ENCODE measurements around the gene ZDHHC13.

ZDHHC13 gene, protein sequence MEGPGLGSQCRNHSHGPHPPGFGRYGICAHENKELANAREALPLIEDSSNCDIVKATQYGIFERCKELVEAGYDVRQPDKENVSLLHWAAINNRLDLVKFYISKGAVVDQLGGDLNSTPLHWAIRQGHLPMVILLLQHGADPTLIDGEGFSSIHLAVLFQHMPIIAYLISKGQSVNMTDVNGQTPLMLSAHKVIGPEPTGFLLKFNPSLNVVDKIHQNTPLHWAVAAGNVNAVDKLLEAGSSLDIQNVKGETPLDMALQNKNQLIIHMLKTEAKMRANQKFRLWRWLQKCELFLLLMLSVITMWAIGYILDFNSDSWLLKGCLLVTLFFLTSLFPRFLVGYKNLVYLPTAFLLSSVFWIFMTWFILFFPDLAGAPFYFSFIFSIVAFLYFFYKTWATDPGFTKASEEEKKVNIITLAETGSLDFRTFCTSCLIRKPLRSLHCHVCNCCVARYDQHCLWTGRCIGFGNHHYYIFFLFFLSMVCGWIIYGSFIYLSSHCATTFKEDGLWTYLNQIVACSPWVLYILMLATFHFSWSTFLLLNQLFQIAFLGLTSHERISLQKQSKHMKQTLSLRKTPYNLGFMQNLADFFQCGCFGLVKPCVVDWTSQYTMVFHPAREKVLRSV

GRCh38 chr11:19116971-19117759 is at the start of gene ZDHHC13:
Gene ZDHHC13 (plus strand): TSS chr11:19117168. CDS start chr11:19117250, 82 bp downstream.
- ATAC-seq = peak; percentile 98

- peak; percentile 68 to 79 for ATAC-seq
These were observed 45.7 kb upstream of the ZDHHC13 start for GRCh38 chr11:19071255-19071654.

GRCh38 chr11:19072464-19072863 is 44.5 kb upstream of the ZDHHC13 start:
- no peak for ATAC-seq

DNA sequence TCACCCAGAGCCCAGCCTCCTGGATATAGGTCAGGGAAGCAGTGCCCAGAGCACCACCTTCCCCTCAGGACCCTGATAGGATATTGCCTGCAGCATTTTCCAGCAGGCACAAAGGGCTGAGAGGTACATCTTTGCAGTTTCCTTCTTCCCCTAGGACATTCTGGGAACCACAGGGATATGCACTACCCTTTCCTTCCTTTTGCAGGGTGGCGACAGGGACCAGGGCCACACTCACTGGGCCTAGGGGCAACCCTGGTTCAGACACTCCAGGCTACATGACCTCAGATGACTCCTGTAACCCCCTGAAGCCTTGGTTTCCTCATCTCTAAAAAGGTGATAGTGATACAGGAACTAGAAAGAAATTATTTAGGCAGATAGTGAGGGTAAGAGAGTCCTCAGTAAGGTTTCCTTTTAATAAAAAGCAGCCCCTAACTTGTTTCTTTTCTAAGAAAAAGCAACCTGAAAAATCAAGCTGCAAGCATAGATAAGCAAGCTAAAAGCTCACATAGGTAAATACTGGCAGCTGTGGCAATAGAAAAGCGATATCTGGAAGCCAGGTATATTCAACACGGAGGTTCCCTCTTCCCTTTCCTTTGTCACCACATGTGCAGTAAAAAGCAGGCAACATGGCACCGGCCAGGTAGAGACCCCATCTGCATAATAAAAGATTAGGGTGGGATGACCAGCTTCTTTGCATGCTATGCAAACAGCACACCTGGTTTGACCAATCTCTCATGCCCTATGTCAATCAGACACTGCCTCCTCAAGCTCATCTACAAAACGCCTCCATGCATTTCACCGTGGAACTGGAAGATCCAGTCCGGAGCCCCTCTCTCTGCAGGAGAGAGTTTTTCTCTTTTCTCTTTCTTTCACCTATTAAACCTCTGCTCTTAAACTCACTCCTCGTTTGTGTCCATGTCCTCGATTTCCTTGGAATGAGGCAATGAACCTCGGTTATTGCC is 43.2 kb upstream of the ZDHHC13 start:
- ATAC-seq = no peak

- ATAC-seq = no peak
These were observed 41.3 kb upstream of the ZDHHC13 start for GRCh38 chr11:19075636-19076035.

DNA sequence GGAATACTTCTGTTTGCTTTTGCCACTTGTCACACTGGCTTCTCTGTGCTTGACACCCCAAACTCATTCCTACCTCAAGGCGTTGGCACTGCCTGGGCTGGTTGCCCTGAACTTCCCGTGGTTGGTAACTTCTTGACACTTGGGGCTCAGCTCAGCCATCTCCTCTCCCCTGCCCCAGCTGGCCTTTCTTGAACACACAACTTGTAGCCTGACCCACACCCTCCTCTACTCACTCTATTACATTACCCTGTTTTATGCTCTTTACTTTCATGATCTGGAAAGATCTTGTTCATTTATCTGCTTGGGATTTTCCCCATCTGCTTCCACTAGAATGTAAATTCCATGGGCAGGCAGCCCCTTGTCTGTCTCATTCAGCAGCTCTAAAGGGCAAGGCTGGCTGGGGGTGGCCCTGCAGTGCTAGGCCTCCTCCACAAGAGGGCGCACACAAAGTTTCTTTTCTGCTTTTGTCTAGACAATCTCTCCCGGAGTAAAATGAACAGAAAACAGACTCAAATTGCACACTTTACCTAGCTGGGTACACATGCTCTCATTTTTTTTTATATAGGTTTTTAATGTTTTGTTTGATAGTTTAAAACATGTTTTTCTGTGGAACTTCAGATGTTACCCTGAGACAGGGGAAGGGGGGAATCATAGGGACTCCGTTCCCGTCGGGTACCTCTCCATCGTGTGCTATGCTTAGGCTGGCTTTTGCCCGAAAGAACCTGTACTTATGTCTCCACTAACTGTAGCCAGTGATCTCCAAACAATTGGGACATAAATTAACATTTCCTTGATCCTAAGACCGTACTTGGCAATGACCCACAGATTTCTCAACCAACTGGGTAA is 40.0 kb upstream of the ZDHHC13 start:
- peak; percentile 60 to 66 for ATAC-seq

- ATAC-seq = no peak
These were observed 39.0 kb upstream of the ZDHHC13 start for GRCh38 chr11:19077965-19078364.

- no peak for ATAC-seq
These were observed 37.1 kb upstream of the ZDHHC13 start for GRCh38 chr11:19079643-19080440.

DNA sequence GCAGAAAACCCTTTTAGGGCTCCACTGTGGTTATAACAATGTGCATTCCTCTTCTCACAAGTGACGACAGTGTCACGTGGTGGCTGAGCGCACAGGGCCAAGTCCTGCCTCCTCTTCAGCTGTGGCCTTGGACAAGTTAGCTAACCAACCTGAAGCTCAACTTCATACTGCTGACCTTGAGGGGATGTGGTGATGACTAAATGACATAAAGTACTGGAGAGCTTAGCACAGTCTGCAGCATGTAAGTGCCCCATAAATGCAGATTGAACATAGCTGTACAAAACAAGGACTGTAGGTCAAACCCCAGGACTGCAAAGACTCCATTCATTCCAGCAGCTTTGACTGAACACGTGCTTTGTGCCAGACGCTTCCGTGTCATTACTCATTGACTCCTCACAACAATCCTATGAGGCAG is 36.4 kb upstream of the ZDHHC13 start:
- ATAC-seq = no peak

DNA sequence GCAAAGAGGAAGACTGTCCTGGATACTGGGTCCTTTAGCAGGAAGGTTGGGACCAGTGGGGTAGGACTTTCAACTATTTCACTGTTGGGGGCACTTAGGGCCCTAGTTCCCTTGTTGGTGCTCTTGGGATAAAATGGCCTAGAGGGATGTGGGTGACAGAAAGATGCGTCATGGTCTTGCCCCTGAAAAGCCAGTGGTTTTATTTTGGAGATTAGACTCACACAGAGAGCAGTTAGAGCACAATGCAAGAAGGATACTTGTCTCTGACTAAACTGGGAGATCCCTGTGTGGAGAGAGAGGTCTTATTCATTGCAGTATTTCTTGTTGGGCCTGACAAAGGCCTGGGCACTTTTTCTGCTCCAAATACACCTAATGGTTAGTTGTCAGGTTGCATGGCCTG is 33.8 kb upstream of the ZDHHC13 start:
- ATAC-seq = no peak

DNA sequence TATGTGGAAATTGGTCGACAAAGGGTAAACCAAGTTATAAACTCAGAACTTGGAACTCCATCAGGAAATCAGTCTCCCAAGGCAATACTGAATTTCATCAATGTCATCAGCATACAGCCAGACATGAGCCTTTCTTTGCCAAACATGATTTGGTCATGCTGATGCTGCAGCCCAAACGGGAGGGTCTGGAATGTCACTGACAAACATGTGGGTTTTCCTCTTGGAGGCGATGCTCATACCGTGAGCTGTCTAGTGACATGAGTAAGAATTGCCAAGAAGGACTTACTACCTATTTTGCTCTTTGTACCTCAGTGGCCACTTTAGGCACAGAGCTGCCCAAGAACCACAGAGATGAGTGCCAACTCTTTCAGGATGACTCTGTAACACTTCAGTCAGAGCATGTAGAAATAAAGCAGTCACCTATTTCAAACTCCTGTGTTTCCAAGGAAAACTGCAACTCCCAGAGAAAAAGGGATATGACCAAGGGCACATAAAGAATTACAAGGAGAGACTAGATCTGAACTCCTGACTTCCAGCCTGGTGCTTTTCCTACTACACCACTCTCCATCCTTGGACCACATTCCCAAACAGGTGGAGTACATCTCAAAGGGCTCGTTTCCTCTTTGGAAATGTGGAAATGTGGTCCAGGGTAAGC is 32.2 kb upstream of the ZDHHC13 start:
- ATAC-seq = no peak

DNA sequence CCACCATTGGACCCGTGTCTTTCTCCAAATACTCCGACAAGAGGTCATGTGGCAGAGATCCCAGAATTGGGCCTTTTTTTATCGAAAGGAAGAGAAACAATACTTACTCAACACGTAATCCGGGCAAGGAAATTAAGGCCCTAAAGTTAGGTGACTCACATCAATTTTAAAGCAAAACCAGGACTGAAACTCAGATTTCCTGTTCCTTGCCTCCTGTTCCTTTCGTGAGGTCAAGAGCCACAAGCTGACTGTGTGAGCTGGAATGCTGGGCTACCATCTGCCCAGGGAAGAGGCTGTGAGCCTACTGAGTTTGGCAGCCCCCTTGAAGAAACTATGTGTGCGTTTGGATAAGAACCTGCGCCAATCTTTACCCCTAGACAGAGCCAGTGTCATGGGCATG is 29.3 kb upstream of the ZDHHC13 start:
- ATAC-seq = no peak

DNA sequence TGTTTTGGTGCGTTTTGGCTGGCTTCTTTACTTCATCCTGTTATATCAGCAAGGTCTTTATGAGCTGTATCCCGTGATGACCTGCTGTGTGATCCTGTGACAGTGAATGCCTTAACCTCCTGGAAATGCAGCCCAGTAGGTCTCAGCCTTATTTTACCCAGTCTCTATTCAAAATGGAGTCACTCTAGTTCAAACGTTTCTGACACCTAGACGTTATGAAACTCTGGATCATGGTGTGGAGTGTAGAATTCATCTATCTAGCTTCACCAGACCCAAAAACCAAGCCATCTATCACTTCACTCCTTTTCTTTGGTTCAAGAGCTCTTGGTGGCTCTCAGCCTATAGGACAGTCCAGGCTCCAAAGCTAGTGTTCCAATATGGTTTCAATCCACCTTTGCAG is 28.2 kb upstream of the ZDHHC13 start:
- no peak for ATAC-seq

DNA sequence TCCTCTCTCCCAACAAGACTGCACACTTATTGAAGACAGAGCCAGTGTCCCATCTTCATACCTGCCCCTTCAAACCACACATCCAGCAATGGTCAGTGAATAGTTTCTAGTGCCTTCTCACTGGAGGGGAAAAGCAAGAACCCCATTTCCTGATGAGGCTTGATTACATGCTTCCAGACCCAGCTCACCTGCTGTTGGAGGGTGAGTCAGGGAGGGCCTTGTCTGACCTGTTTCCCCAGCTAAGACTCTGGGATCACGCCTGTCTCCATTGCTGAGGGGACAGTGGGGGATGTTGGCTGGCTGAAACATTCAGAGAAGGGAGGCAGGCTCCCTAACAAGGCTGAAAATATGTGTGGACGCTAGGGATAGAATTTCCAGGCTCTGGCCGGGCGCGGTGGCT is 27.5 kb upstream of the ZDHHC13 start:
- no peak for ATAC-seq

DNA sequence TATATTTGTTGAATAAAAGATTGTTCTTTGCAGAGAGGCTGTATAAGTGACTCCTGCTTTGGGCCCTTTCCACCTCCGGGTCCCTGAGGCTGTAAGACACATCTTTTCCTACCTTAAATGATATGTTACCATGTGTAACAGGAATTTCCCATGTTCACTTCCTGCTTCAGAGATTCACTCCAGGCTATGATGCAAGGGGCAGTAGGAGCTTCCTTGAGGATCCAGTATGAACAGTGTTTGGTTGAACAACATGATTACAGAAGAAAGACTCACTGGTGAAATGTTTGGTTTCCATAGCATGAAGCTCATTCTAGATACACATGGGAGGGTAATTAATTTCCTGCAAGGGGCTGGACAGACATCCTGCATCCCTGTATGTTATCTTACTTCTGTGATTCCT is 25.6 kb upstream of the ZDHHC13 start:
- ATAC-seq = no peak

DNA sequence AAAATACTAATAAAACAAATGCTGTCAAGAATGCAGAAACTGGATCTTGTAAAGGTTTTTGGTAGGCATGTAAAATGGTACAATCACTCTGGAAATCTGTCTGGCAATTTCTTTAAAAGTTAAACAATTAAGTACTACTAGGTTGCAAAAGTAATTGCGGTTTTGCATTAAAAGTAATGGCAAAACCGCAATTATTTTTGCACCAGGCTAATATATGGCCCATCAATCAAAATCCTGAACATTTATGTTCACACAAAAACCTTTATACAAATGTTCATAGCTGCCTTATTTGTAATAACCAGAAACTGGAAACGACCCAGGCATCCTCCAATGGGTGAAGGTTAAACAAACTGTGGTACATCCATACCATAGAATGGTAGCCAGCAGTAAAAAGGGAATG is 24.6 kb upstream of the ZDHHC13 start:
- ATAC-seq = no peak

GRCh38 chr11:19092850-19093249 is 24.1 kb upstream of the ZDHHC13 start:
- no peak for ATAC-seq

DNA sequence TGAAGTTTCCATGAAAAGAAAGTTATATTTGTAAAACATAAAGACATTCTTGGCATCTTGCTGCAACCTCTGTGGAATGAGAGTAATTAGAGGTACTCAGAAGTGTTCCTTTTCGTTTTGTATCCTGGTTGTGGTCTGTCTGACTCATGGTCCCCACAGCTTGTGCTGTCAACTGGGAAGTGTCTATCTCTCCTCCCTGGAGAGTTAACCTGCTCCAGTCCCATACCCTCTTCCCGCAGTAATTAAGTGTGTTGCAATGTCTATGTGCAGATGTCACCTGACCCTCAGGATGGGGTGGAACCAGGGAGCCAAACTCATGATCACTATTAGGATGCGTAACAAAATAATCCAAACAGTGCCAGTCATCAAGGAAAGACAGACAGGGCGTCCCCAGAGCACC is 23.0 kb upstream of the ZDHHC13 start:
- ATAC-seq = no peak

DNA sequence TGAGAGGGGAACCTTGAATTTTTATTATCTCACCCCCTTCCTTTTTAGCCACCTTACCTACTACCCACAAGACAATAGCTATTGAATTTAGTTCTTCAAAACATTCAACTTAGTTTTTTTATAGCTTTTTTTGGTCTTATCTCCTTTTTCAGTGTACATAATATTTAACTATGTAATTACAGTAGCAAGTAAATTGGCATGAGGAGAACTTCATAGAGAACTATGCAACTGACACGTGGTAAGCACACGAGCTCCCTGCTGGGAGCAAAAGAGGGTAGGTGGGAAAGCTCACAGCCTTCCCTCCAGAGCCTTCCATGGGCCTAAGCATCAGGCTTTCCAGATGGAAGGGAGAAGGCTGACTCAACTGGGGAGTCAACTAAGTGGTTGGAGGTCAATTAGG is 22.1 kb upstream of the ZDHHC13 start:
- no peak for ATAC-seq

DNA sequence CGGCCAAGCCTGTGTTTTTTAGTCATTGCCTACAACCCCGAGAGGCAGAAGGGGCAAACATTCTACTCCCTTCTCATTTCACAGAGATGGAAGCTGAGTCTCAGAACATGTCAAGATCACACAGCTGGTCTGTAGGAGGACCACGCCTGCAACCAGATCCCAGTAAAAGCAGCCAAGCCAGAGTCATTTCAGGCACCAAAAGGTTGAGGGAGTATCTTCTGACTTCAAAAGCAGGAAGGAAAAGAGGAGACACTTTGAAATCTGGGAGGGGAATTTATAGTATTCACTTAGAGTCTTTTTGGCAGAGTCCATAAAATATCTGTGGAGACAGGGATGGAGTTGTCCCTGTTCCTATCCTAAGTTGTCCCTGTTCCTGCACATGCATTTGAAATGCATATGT is 17.9 kb upstream of the ZDHHC13 start:
- ATAC-seq = no peak

All from activated CD4-positive, CD25-positive, alpha-beta regulatory T cell treated with anti-CD3 and anti-CD28 coated beads, Interleukin-2, amount 50 U/mL, for 24 hours (primary cell).